ENCODE results near the gene PPP2R5E. TPM values are rescaled to one million over a fixed set of nuclear protein-coding genes. Genes with fewer than 3 reads are reported as not detected.

The PPP2R5E gene
- total and polyA plus RNA-seq, 4 donors: 6.0 to 13.1 (median 8.4) TPM

DNA sequence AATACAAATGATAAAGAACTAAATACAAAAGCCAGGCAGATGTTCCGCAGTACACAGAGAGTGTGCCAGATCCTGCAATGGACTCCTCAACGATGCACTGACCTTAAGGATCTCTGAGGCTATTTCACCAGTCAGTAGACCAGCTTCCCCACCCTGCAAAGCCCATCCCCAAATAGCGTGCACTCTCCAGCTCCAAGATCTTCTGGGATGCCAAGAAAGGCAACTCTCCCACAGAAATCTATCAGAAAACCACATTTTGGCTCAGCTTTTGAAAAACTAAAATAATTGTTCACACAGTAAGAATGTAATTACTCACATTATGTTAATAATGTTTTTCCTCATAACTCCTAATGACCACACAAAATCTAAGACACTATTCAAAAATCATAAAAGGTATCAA lies 90.4 kb downstream of the PPP2R5E start (continued):
- TF ChIP-seq, protein P1, sequence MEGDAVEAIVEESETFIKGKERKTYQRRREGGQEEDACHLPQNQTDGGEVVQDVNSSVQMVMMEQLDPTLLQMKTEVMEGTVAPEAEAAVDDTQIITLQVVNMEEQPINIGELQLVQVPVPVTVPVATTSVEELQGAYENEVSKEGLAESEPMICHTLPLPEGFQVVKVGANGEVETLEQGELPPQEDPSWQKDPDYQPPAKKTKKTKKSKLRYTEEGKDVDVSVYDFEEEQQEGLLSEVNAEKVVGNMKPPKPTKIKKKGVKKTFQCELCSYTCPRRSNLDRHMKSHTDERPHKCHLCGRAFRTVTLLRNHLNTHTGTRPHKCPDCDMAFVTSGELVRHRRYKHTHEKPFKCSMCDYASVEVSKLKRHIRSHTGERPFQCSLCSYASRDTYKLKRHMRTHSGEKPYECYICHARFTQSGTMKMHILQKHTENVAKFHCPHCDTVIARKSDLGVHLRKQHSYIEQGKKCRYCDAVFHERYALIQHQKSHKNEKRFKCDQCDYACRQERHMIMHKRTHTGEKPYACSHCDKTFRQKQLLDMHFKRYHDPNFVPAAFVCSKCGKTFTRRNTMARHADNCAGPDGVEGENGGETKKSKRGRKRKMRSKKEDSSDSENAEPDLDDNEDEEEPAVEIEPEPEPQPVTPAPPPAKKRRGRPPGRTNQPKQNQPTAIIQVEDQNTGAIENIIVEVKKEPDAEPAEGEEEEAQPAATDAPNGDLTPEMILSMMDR (IDR thresholded peaks at IDR 0.05; ENCODE audit: low read depth, low read length, missing input control): no peak
- TF ChIP-seq FOXA1 (IDR thresholded peaks at IDR 0.05): no peak
- TF ChIP-seq RXRA (IDR thresholded peaks at IDR 0.05): no peak
- TF ChIP-seq FOXA2 (IDR thresholded peaks at IDR 0.05): no peak
- no peak for TF ChIP-seq JUND (IDR thresholded peaks at IDR 0.05)
- no peak for TF ChIP-seq NR2F2 (IDR thresholded peaks at IDR 0.05)

DNA sequence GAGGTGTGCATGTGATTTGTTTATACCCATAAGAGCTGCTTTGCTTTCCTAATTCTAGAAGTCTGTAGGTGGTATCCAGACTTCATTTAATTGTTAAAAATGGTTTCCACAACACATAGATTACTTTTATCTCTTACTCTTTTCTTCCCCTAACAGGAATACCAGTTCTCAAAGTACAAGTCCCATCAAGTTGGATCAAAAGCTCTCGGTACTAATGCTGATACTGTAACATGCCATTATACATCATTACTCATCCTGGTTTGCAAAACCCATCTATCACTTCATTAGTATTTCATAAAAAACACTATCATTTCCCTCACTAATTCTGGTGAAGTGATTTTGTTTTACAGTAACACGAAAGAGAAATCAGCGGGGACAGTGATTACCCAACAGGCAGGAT lies 94.3 kb downstream of the PPP2R5E start:
- Histone ChIP-seq H3K9me3 (ENCODE audit: control insufficient read depth in 4 of 4, low read length in 3 of 4) (no peaks in the 10 kb centered on the region), H3K36me3 (ENCODE audit: control insufficient read depth in 4 of 4, insufficient read depth in 3 of 4, low read depth in 1 of 4, low read length in 3 of 4) (peaks cover 0 to 4% (median under 1%) of the 10 kb centered on the region in 4 donors), H3K4me1 (ENCODE audit: control insufficient read depth in 4 of 4, insufficient read depth in 4 of 4, low read length in 3 of 4) (no peaks in the 10 kb centered on the region), H3K4me3 (ENCODE audit: low read depth in 1 of 3, low read length in 3 of 3) (no peak overlapping the region), H3K27me3 (ENCODE audit: control insufficient read depth in 4 of 4, insufficient read depth in 4 of 4, low read length in 3 of 4) (no peaks in the 10 kb centered on the region), H3K9ac (ENCODE audit: low read depth in 1 of 2, low read length in 2 of 2) (no peak overlapping the region), H3K27ac (ENCODE audit: low read depth in 1 of 2, low read length in 2 of 2) (no peak overlapping the region)
- TF ChIP-seq EGR1 (IDR thresholded peaks at IDR 0.05; ENCODE audit: low read depth in 2 of 2): no peak
- no peak for TF ChIP-seq JUND (IDR thresholded peaks at IDR 0.05)
- no peak for TF ChIP-seq HNF4A (conservative IDR thresholded peaks at IDR 0.05)
- TF ChIP-seq FOXA2 (IDR thresholded peaks at IDR 0.05): no peak
- TF ChIP-seq, protein P2, sequence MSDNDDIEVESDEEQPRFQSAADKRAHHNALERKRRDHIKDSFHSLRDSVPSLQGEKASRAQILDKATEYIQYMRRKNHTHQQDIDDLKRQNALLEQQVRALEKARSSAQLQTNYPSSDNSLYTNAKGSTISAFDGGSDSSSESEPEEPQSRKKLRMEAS (IDR thresholded peaks at IDR 0.05): no peak
- TF ChIP-seq, protein P3, sequence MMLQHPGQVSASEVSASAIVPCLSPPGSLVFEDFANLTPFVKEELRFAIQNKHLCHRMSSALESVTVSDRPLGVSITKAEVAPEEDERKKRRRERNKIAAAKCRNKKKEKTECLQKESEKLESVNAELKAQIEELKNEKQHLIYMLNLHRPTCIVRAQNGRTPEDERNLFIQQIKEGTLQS (IDR thresholded peaks at IDR 0.05): no peak
- TF ChIP-seq NR2F2 (IDR thresholded peaks at IDR 0.05): no peak
- no peak for TF ChIP-seq RXRA (IDR thresholded peaks at IDR 0.05)
- no peak for TF ChIP-seq GABPA (IDR thresholded peaks at IDR 0.05 in 1 of 2, conservative IDR thresholded peaks at IDR 0.05 in 1 of 2)
- no peak for TF ChIP-seq FOXA1 (IDR thresholded peaks at IDR 0.05)
- no peak for TF ChIP-seq TAF1 (conservative IDR thresholded peaks at IDR 0.05)
- no peak for TF ChIP-seq RAD21 (IDR thresholded peaks at IDR 0.05)
- TF ChIP-seq, protein P4, sequence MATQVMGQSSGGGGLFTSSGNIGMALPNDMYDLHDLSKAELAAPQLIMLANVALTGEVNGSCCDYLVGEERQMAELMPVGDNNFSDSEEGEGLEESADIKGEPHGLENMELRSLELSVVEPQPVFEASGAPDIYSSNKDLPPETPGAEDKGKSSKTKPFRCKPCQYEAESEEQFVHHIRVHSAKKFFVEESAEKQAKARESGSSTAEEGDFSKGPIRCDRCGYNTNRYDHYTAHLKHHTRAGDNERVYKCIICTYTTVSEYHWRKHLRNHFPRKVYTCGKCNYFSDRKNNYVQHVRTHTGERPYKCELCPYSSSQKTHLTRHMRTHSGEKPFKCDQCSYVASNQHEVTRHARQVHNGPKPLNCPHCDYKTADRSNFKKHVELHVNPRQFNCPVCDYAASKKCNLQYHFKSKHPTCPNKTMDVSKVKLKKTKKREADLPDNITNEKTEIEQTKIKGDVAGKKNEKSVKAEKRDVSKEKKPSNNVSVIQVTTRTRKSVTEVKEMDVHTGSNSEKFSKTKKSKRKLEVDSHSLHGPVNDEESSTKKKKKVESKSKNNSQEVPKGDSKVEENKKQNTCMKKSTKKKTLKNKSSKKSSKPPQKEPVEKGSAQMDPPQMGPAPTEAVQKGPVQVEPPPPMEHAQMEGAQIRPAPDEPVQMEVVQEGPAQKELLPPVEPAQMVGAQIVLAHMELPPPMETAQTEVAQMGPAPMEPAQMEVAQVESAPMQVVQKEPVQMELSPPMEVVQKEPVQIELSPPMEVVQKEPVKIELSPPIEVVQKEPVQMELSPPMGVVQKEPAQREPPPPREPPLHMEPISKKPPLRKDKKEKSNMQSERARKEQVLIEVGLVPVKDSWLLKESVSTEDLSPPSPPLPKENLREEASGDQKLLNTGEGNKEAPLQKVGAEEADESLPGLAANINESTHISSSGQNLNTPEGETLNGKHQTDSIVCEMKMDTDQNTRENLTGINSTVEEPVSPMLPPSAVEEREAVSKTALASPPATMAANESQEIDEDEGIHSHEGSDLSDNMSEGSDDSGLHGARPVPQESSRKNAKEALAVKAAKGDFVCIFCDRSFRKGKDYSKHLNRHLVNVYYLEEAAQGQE (IDR thresholded peaks at IDR 0.05): no peak
- TF ChIP-seq, protein P1 (IDR thresholded peaks at IDR 0.05; ENCODE audit: low read depth, low read length, missing input control): no peak
- 96% methylated on average over 3 of the region's 3 CpGs for WGBS
- no peak for DNase-seq (ENCODE audit: low spot score)

All from liver (tissue), 9 donors.